HepG2 (cell line): Measurements from ENCODE around the gene MED1. TPM values are rescaled to one million over a fixed set of nuclear protein-coding genes. Genes with fewer than 3 reads are reported as not detected.

ENCODE experiments used
- ARID3A ChIP-seq: IDR thresholded peaks from 2 replicates; pipeline ENCODE4 v1.6.1; 2012; ENCODE audit warnings: low read depth, low read length, improper control_type of control experiment
- CEBPB ChIP-seq: IDR thresholded peaks from 2 replicates; pipeline ENCODE4 v1.6.1; 2011; ENCODE audit warnings: low read depth, low read length, improper control_type of control experiment, borderline replicate concordance
- FOSL1 ChIP-seq: sonication (generic); formaldehyde crosslinking; IDR thresholded peaks from 2 replicates; pipeline ENCODE4 v1.9.0; 2021; ENCODE audit warnings: missing genetic modification reagents, borderline replicate concordance
- FOXC1 ChIP-seq: sonication (generic); formaldehyde crosslinking; IDR thresholded peaks from 2 replicates; pipeline ENCODE4 v1.8.0; 2022; ENCODE audit warnings: mild to moderate bottlenecking, missing genetic modification reagents, borderline replicate concordance
- GATA4 ChIP-seq: sonication (generic); IDR thresholded peaks from 2 replicates; pipeline ENCODE4 v1.6.1; 2016; ENCODE audit warnings: antibody characterized with exemption, low read depth, borderline replicate concordance
- NFE2L2 ChIP-seq: fragments of 150-350 bp; IDR thresholded peaks from 2 replicates; pipeline ENCODE4 v1.6.1; 2014; ENCODE audit warnings: low read length
- SIX1 ChIP-seq: sonication (generic); formaldehyde crosslinking; IDR thresholded peaks from 2 replicates; pipeline ENCODE4 v1.4.0; 2020; ENCODE audit warnings: missing genetic modification reagents, borderline replicate concordance
- SKIL ChIP-seq: sonication (generic); formaldehyde crosslinking; IDR thresholded peaks from 2 replicates; pipeline ENCODE4 v1.8.0; 2022; ENCODE audit warnings: missing genetic modification reagents, mild to moderate bottlenecking, moderate library complexity, borderline replicate concordance
- SMAD1 ChIP-seq: sonication (generic); formaldehyde crosslinking; IDR thresholded peaks from 2 replicates; pipeline ENCODE4 v1.4.0; 2020; ENCODE audit warnings: missing genetic modification reagents, low read depth, mild to moderate bottlenecking, borderline replicate concordance
- SNRNP70 ChIP-seq: fragments of 200-400 bp; formaldehyde crosslinking; IDR thresholded peaks from 2 replicates; pipeline ENCODE4 v1.6.1; 2017; ENCODE audit warnings: mild to moderate bottlenecking, low read depth, low read length, moderate library complexity
- TFE3 ChIP-seq: IDR thresholded peaks from 2 replicates; pipeline ENCODE4 v1.6.1; 2016
- XRCC5 ChIP-seq: fragments of 200-400 bp; formaldehyde crosslinking; optimal IDR thresholded peaks from 2 replicates; pipeline ENCODE3; 2017; ENCODE audit warnings: mild to moderate bottlenecking, low read length
- ZBTB43 ChIP-seq: sonication (generic); formaldehyde crosslinking; conservative IDR thresholded peaks from 2 replicates; pipeline ENCODE4 v1.4.0; 2020; ENCODE audit warnings: missing genetic modification reagents
- ZNF275 ChIP-seq: sonication (generic); formaldehyde crosslinking; IDR thresholded peaks from 2 replicates; pipeline ENCODE4 v1.8.0; 2022; ENCODE audit warnings: missing genetic modification reagents, mild to moderate bottlenecking, inconsistent platforms, borderline replicate concordance
- ZNF276 ChIP-seq: sonication (generic); formaldehyde crosslinking; IDR thresholded peaks from 2 replicates; pipeline ENCODE4 v1.4.0; 2020; ENCODE audit warnings: mild to moderate bottlenecking, low read depth, missing genetic modification reagents
- ZNF761 ChIP-seq: sonication (generic); formaldehyde crosslinking; conservative IDR thresholded peaks from 2 replicates; pipeline ENCODE4 v1.4.0; 2020; ENCODE audit warnings: mild to moderate bottlenecking, missing genetic modification reagents
- ZXDC ChIP-seq: sonication (generic); formaldehyde crosslinking; IDR thresholded peaks from 2 replicates; pipeline ENCODE4 v1.5.0; 2020; ENCODE audit warnings: mild to moderate bottlenecking, missing genetic modification reagents
- polyA plus RNA-seq, 8 experiments: library from polyadenylated mRNA; depleted of rRNA in 3 of 8; stranded (reverse) in 7 of 8; unstranded in 1 of 8; fragments of >200 nt; fragmentation: Illumina TruSeq in 4 of 8; extraction: Trizol in 4 of 8; gene quantifications; 2 replicates each; pipeline versions ENCODE4 v1.2.1 to v1.2.3, GENCODE V29; 2011 to 2016; ENCODE audit warnings: low read depth in 4 of 8, missing spikeins in 1 of 8, mixed read lengths in 1 of 8; ENCODE audit not compliant: insufficient read depth in 1 of 8
- total RNA-seq, 5 experiments: library from RNA; depleted of rRNA; stranded (reverse); fragments of >200 nt; fragmentation: Illumina TruSeq; extraction: Trizol; gene quantifications; 2 replicates each; pipeline ENCODE4 v1.2.3, GENCODE V29; 2016; ENCODE audit warnings: low read depth in 1 of 5

MED1 gene
- total and polyA plus RNA-seq, 2 of the 13 experiments (the other 11 are each of a cell fraction or from before 2014, with no cell fraction given): 37.5 to 40.1 TPM

- TF ChIP-seq SKIL (CRISPR knock-in tag) (no peak), ZBTB43 (CRISPR knock-in tag) (no peak), CEBPB (no peak), ZXDC (CRISPR knock-in tag) (no peak), SMAD1 (CRISPR knock-in tag) (no peak), ARID3A (no peak), NFE2L2 (no peak), SIX1 (CRISPR knock-in tag) (no peak), GATA4 (no peak), FOXC1 (CRISPR knock-in tag) (no peak), XRCC5 (no peak), ZNF761 (no peak), SNRNP70 (no peak), FOSL1 (CRISPR knock-in tag) (peak; percentile 84), ZNF275 (CRISPR knock-in tag) (0 out of 2 replicates have a peak, but pooled peaks have one; percentile 11), ZNF276 (CRISPR knock-in tag) (no peak), TFE3 (CRISPR knock-in tag) (no peak)
Observed at GRCh38 chr17:39450051-39450450, 1.0 kb downstream of the MED1 start (continued).
